Body of pancreas (tissue), 4 donors: ENCODE data around the gene NT5M. TPM values are rescaled to one million over a fixed set of nuclear protein-coding genes. Genes with fewer than 3 reads are reported as not detected.
A peak's percentile ranks its signal among the peaks of the same experiment; 100 is the strongest.
"Not testable (repeated sequence)": the region's sequence is repeated elsewhere in the genome, so short reads cannot be mapped to it uniquely, and the experiment has no call there.

Experiments used
- ATAC-seq: fragments of 150-250 bp; one replicate; pipeline ENCODE4 v1.9.1; 2016
- DNase-seq, 4 donors: peaks; one replicate each; pipeline ENCODE4 v3.0.0-alpha.2; 2019
- H3K27ac ChIP-seq, 4 donors: fragments of 200-600 bp; sonication (generic); 1 replicate in 3 of 4; 2 replicates in 1 of 4; pipeline versions ENCODE4 v1.5.1 to v1.6.1; 2016 to 2019; ENCODE audit warnings: mild to moderate bottlenecking in 1 of 4, mixed read lengths in 1 of 4, moderate library complexity in 1 of 4
- H3K27me3 ChIP-seq, 2 donors: fragments of 200-600 bp; sonication (generic); one replicate each; pipeline ENCODE4 v1.6.0; 2016; ENCODE audit warnings: mild to moderate bottlenecking in 1 of 2
- H3K36me3 ChIP-seq, 2 donors: fragments of 200-600 bp; sonication (generic); replicated peaks in 1 of 2; 2 replicates each; pipeline ENCODE4 v1.5.1; 2016; ENCODE audit warnings: low read depth in 2 of 2; ENCODE audit not compliant: insufficient read depth in 1 of 2
- H3K4me1 ChIP-seq: fragments of 200-600 bp; sonication (generic); one replicate; pipeline ENCODE4 v1.6.0; 2016
- H3K4me3 ChIP-seq, 2 donors: fragments of 200-600 bp; sonication (generic); 1 replicate in 1 of 2; 2 replicates in 1 of 2; pipeline ENCODE4 v1.5.1; 2016 to 2019
- H3K9me3 ChIP-seq, 3 donors: fragments of 200-600 bp; sonication (generic); 1 replicate in 2 of 3; 2 replicates in 1 of 3; pipeline ENCODE4 v1.5.1; 2016
- POLR2A ChIP-seq, 3 donors: fragments of 450-650 bp; IDR thresholded peaks; one replicate each; pipeline ENCODE4 v1.6.1; 2016; ENCODE audit warnings: antibody characterized with exemption in 3 of 3, mild to moderate bottlenecking in 2 of 3
- WGBS, 2 donors: methylation state at CpG; one replicate each; pipeline ENCODE4 v1.1.5; 2017; 5-methylcytosine and 5-hydroxymethylcytosine counted together
- intact Hi-C: fragments of 100-400 bp; cut with DNase I; formaldehyde crosslinking; loops from one replicate; pipeline ENCODE4 v1.15.1; 2023
- total RNA-seq, 2 donors: library from RNA; depleted of rRNA; stranded (reverse); fragments of >200 nt; gene quantifications; one replicate each; pipeline ENCODE4 v1.1.0, GENCODE V29; 2016
- TF ChIP-seq, protein P1 (sequence below), 7 experiments: fragments of 450-650 bp in 4 of 7; fragments of 200-600 bp in 3 of 7; sonication (generic) in 3 of 7; IDR thresholded peaks; one replicate each; pipeline ENCODE4 v1.5.1; 2016 to 2019; ENCODE audit warnings: antibody characterized with exemption in 7 of 7

NT5M gene
- total RNA-seq, 2 donors from 2014 or later: 1.0 to 1.3 TPM

DNA sequence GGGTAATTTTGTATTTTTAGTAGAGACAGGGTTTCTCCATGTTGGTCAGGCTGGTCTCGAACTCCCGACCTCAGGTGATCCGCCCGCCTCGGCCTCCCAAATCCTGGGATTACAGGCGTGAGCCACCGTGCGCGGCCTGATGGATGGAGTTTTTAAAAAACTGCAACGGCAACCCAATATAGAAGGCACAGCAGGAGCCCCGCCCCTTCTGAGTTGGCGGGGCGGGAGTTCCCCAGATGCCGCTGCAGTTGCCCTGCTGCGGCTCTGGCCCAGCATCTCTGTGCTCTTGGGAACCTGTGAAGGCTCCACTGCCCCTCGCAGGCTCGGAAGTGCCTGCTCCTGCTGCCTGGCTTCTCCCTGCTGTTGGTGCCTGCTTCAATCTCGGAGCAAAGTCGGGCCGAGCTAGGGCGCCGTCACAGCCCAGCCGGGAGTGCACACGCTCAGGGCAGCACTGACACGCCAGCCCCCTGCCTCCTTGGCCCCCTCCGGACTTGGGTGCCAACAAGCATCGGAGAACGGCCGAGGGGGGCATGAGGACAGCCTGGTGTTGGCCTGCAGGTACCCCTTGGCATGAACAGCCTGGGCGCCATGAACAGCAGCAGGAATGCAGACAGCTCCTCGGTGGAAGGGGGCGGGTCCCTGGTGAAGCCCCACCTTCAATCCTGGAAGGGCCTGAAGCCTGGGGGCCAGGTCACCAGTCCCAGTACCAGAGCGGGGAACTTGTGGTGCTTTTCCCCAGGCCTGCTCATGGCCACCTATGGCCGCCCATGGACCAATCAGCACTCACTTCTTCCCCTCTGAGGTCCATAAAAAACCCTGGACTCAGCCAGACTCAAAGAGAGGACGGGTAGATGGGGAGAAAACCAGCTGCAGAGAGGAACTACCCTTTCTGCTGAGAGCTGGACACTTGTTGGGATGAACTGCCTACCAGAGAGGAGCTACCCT lies 2.3 kb upstream of the NT5M start:
- Histone ChIP-seq H3K27ac (peak overlapping the region in 2 of 4 donors; percentile 11 to 52), H3K36me3 (no peaks in the 10 kb centered on the region), H3K4me1 (peaks cover 18% of the 10 kb centered on the region), H3K4me3 (no peak overlapping the region), H3K27me3 (no peaks in the 10 kb centered on the region), H3K9me3 (no peaks in the 10 kb centered on the region)
- DNase-seq (peak; percentile 49 to 73 (median 59)), ATAC-seq (peak; percentile 62)
- WGBS, 2 donors: 10 to 39% methylated on average over 7 to 35 of the region's 35 CpGs
- intact Hi-C loops: no loop called here
- no peak for TF ChIP-seq POLR2A (IDR thresholded peaks at IDR 0.05)
- TF ChIP-seq, protein P1, sequence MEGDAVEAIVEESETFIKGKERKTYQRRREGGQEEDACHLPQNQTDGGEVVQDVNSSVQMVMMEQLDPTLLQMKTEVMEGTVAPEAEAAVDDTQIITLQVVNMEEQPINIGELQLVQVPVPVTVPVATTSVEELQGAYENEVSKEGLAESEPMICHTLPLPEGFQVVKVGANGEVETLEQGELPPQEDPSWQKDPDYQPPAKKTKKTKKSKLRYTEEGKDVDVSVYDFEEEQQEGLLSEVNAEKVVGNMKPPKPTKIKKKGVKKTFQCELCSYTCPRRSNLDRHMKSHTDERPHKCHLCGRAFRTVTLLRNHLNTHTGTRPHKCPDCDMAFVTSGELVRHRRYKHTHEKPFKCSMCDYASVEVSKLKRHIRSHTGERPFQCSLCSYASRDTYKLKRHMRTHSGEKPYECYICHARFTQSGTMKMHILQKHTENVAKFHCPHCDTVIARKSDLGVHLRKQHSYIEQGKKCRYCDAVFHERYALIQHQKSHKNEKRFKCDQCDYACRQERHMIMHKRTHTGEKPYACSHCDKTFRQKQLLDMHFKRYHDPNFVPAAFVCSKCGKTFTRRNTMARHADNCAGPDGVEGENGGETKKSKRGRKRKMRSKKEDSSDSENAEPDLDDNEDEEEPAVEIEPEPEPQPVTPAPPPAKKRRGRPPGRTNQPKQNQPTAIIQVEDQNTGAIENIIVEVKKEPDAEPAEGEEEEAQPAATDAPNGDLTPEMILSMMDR (IDR thresholded peaks at IDR 0.05): no peak

DNA sequence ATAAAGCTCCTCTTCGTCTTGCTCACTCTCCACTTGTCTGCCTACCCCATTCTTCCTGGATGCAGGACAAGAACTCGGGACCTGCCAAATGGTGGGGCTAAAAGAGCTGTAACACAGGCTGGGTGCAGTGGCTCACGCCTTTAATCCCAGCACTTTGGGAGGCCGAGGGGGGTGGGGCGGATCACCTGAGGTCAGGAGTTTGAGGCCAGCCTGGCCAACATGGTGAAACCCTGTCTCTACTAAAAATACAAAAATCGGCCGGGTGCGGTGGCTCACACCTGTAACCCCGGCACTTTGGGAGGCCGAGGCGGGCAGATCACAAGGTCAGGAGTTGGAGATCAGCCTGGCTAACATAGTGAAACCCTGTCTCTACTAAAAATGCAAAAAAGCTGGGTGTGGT lies 1.5 kb upstream of the NT5M start:
- H3K36me3 ChIP-seq, DNase-seq, H3K27me3 ChIP-seq, H3K27ac ChIP-seq, H3K4me3 ChIP-seq, intact Hi-C loops, H3K9me3 ChIP-seq, ATAC-seq: not testable (repeated sequence)
- H3K4me1 ChIP-seq: peaks cover 18% of the 10 kb centered on the region
- 93 to 94% methylated on average over 11 of the region's 11 CpGs for WGBS, 2 donors

DNA sequence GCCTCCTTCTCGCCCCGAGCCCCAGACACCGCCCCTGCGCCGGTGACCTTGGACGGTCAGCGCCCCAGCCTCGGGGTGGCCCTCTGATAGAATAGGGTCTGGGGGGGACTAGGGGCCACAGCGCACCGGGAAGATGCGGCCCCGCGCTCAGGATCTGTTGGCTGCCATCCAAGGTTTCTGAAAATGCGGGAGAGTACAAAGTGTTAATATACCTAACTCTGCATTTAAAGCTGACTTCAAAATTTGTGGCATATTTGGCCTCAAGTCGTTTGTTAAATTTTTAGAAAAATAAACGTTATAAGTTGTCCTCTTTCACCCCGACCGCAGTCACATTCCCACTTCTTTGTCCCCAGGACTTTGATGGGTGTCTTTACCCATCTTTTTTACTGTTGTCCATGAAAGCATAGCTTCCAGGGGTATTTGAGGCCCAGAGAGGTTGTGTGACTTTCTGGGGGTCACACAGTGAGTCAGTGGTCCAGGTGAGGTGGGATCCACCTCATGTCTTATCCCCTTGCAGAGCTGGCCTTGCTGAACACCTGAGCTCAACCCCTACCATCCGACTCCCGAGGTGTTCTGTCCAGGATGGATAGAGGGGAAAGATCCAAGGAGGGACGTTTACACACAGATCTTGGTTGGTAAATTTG lies 796 bp downstream of the NT5M start:
- Histone ChIP-seq H3K27ac (peak overlapping the region in 3 of 4 donors; percentile 34 to 52 (median 39)), H3K4me1 (peaks cover 18% of the 10 kb centered on the region), H3K36me3 (no peaks in the 10 kb centered on the region), H3K4me3 (peak overlapping the region in 1 of 2 donors; percentile 27), H3K27me3 (no peaks in the 10 kb centered on the region), H3K9me3 (no peaks in the 10 kb centered on the region)
- ATAC-seq (no peak), DNase-seq (no peak)
- TF ChIP-seq, protein P1 (IDR thresholded peaks at IDR 0.05): no peak
- TF ChIP-seq POLR2A (IDR thresholded peaks at IDR 0.05): no peak
- intact Hi-C loops: no loop called here
- WGBS, 2 donors: 9 to 43% methylated on average over 8 to 21 of the region's 21 CpGs

DNA sequence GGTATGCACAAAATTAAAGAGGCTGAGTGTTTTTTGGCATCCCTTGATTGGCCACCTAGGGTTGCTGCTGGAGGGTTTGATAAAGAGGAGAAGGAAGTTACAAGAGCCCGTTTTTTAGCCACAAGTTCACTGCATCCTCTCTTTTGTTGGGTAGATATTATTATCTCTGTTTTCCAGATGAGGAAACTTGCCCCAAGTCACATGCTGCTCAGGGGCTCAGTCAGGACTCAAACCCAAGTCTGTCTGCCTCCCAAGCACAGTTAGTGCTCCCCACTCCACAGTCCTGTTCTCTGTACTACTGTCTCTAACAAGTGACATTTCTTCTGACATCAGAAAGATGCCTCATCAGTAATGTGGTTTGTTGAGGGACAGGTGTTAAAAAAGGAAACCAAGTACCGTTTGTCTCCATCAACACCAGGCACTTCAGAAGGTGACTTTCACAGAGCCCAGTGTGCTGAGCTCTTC lies 1.4 kb downstream of the NT5M start:
- no peak overlapping the region for H3K4me3 ChIP-seq
- intact Hi-C loops: no loop called here
- no peaks in the 10 kb centered on the region for H3K9me3 ChIP-seq

More for the DNA sequence above, 1.4 kb downstream of the NT5M start:
- no peak for TF ChIP-seq POLR2A (IDR thresholded peaks at IDR 0.05)
- TF ChIP-seq, protein P1 (IDR thresholded peaks at IDR 0.05): no peak
- WGBS, 2 donors: 45 to 63% methylated on average over 2 of the region's 2 CpGs
- Histone ChIP-seq H3K27me3 (no peaks in the 10 kb centered on the region), H3K27ac (no peak overlapping the region), H3K36me3 (no peaks in the 10 kb centered on the region), H3K4me1 (peaks cover 18% of the 10 kb centered on the region)
- DNase-seq (no peak), ATAC-seq (no peak)
